T-helper 17 cell (primary cell): ENCODE data around the gene NHS. TPM values are rescaled to one million over a fixed set of nuclear protein-coding genes. Genes with fewer than 3 reads are reported as not detected.
"Not testable (repeated sequence)": the region's sequence is repeated elsewhere in the genome, so short reads cannot be mapped to it uniquely, and the experiment has no call there.

Experiments
- ATAC-seq: fragments of 150-1000 bp; cut with Tn5 transposase; 2 replicates; pipeline ENCODE4 v1.10.0; 2021; ENCODE audit warnings: mild to moderate bottlenecking, moderate library complexity
- DNase-seq, 3 donors: peaks; one replicate each; pipeline versions ENCODE4 v3.0.0 to v3.0.0-alpha.2; 2020 to 2021
- H3K9me3 ChIP-seq: one replicate; pipeline ENCODE4 v1.7.0; 2013; ENCODE audit warnings: low read length, mild to moderate bottlenecking; ENCODE audit not compliant: control insufficient read depth, poor library complexity, severe bottlenecking
- H3K27ac Mint-ChIP-seq: one replicate; pipeline ENCODE4 v1.8.0; 2022; ENCODE audit warnings: mild to moderate bottlenecking, moderate library complexity, mixed read lengths
- H3K27me3 Mint-ChIP-seq: one replicate; pipeline ENCODE4 v1.8.0; 2022; ENCODE audit warnings: mixed read lengths
- H3K36me3 Mint-ChIP-seq: one replicate; pipeline ENCODE4 v1.8.0; 2022; ENCODE audit warnings: low read depth, mixed read lengths
- H3K4me1 Mint-ChIP-seq: one replicate; pipeline ENCODE4 v1.8.0; 2022; ENCODE audit warnings: mild to moderate bottlenecking, mixed read lengths
- H3K4me3 Mint-ChIP-seq: one replicate; pipeline ENCODE4 v1.8.0; 2022; ENCODE audit warnings: mild to moderate bottlenecking, moderate library complexity, mixed read lengths
- total RNA-seq, 4 donors: library from RNA in 2 of 4; stranded (reverse) in 2 of 4; gene quantifications; one replicate each; pipeline ENCODE4 v1.2.3 and lab custom pipeline; 2022 to 2026

The NHS gene
- total RNA-seq, 2 donors from 2014 or later: 0.07 TPM; not detected in 1

- H3K4me1 Mint-ChIP-seq: peaks cover 3% of the 10 kb centered on the region
- H3K27ac Mint-ChIP-seq: no peak overlapping the region
- DNase-seq (no peak), ATAC-seq (no peak)
- no peaks in the 10 kb centered on the region for H3K9me3 ChIP-seq
- peaks cover 9% of the 10 kb centered on the region for H3K27me3 Mint-ChIP-seq
- H3K4me3 Mint-ChIP-seq: no peak overlapping the region
- H3K36me3 Mint-ChIP-seq: no peaks in the 10 kb centered on the region
Observed at GRCh38 chrX:17553469-17553868, 178.5 kb downstream of the NHS start.

GRCh38 chrX:17553961-17554482, 179.0 kb downstream of the NHS start:
- Mint-ChIP-seq H3K27me3 (peaks cover 9% of the 10 kb centered on the region), H3K27ac (no peak overlapping the region), H3K4me1 (peaks cover 3% of the 10 kb centered on the region), H3K4me3 (no peak overlapping the region), H3K36me3 (no peaks in the 10 kb centered on the region)
- ATAC-seq (no peak), DNase-seq (no peak)
- no peaks in the 10 kb centered on the region for H3K9me3 ChIP-seq

GRCh38 chrX:17554914-17555313, 179.9 kb downstream of the NHS start:
- no peaks in the 10 kb centered on the region for H3K4me1 Mint-ChIP-seq
- peaks cover 9% of the 10 kb centered on the region for H3K27me3 Mint-ChIP-seq
- no peaks in the 10 kb centered on the region for H3K9me3 ChIP-seq
- no peaks in the 10 kb centered on the region for H3K36me3 Mint-ChIP-seq
- ATAC-seq (no peak), DNase-seq (no peak)
- H3K4me3 Mint-ChIP-seq: no peak overlapping the region
- H3K27ac Mint-ChIP-seq: no peak overlapping the region

GRCh38 chrX:17555846-17556245, 180.8 kb downstream of the NHS start:
- Mint-ChIP-seq H3K36me3 (no peaks in the 10 kb centered on the region), H3K4me1 (no peaks in the 10 kb centered on the region), H3K27me3 (peaks cover 11% of the 10 kb centered on the region), H3K4me3 (no peak overlapping the region), H3K27ac (no peak overlapping the region)
- no peak for ATAC-seq
- DNase-seq: no peak
- H3K9me3 ChIP-seq: no peaks in the 10 kb centered on the region

GRCh38 chrX:17559728-17560379, 184.9 kb downstream of the NHS start:
- DNase-seq: no peak
- no peak overlapping the region for H3K4me3 Mint-ChIP-seq
- H3K27ac Mint-ChIP-seq: no peak overlapping the region
- ATAC-seq: no peak
- no peaks in the 10 kb centered on the region for H3K9me3 ChIP-seq
- peaks cover 2% of the 10 kb centered on the region for H3K4me1 Mint-ChIP-seq
- no peaks in the 10 kb centered on the region for H3K36me3 Mint-ChIP-seq
- H3K27me3 Mint-ChIP-seq: peaks cover 6% of the 10 kb centered on the region

GRCh38 chrX:17560385-17560784, 185.4 kb downstream of the NHS start:
- Mint-ChIP-seq H3K27ac (no peak overlapping the region), H3K27me3 (peaks cover 6% of the 10 kb centered on the region), H3K4me1 (peaks cover 2% of the 10 kb centered on the region), H3K36me3 (no peaks in the 10 kb centered on the region), H3K4me3 (no peak overlapping the region)
- ATAC-seq (no peak), DNase-seq (no peak)
- H3K9me3 ChIP-seq: no peaks in the 10 kb centered on the region

- peaks cover 4% of the 10 kb centered on the region for H3K4me1 Mint-ChIP-seq
- H3K27me3 Mint-ChIP-seq: peaks cover 6% of the 10 kb centered on the region
- H3K27ac Mint-ChIP-seq: no peak overlapping the region
- H3K36me3 Mint-ChIP-seq: no peaks in the 10 kb centered on the region
- no peak for DNase-seq
- H3K4me3 Mint-ChIP-seq: no peak overlapping the region
- H3K9me3 ChIP-seq: no peaks in the 10 kb centered on the region
- ATAC-seq: no peak
Observed at GRCh38 chrX:17563076-17563475, 188.1 kb downstream of the NHS start.

- H3K4me3 Mint-ChIP-seq: no peak overlapping the region
- H3K9me3 ChIP-seq: no peaks in the 10 kb centered on the region
- no peak for DNase-seq
- ATAC-seq: no peak
- H3K4me1 Mint-ChIP-seq: peaks cover 4% of the 10 kb centered on the region
- H3K36me3 Mint-ChIP-seq: no peaks in the 10 kb centered on the region
- H3K27me3 Mint-ChIP-seq: peaks cover 6% of the 10 kb centered on the region
- H3K27ac Mint-ChIP-seq: no peak overlapping the region
Observed at GRCh38 chrX:17563515-17563914, 188.5 kb downstream of the NHS start.

- no peak overlapping the region for H3K27ac Mint-ChIP-seq
- no peak for DNase-seq
- no peaks in the 10 kb centered on the region for H3K36me3 Mint-ChIP-seq
- no peak overlapping the region for H3K4me3 Mint-ChIP-seq
- H3K27me3 Mint-ChIP-seq: peaks cover 6% of the 10 kb centered on the region
- H3K9me3 ChIP-seq: no peaks in the 10 kb centered on the region
- no peak for ATAC-seq
- peaks cover 4% of the 10 kb centered on the region for H3K4me1 Mint-ChIP-seq
Observed at GRCh38 chrX:17564689-17565409, 189.8 kb downstream of the NHS start.

GRCh38 chrX:17566740-17567139, 191.7 kb downstream of the NHS start:
- ATAC-seq (no peak), DNase-seq (no peak)
- Mint-ChIP-seq H3K27ac (no peak overlapping the region), H3K4me3 (no peak overlapping the region), H3K27me3 (no peaks in the 10 kb centered on the region), H3K4me1 (peaks cover 4% of the 10 kb centered on the region), H3K36me3 (no peaks in the 10 kb centered on the region)
- no peaks in the 10 kb centered on the region for H3K9me3 ChIP-seq

GRCh38 chrX:17567187-17567586, 192.2 kb downstream of the NHS start:
- Mint-ChIP-seq H3K4me3 (no peak overlapping the region), H3K36me3 (no peaks in the 10 kb centered on the region), H3K27me3 (no peaks in the 10 kb centered on the region), H3K27ac (no peak overlapping the region), H3K4me1 (peaks cover 2% of the 10 kb centered on the region)
- no peaks in the 10 kb centered on the region for H3K9me3 ChIP-seq
- no peak for ATAC-seq
- DNase-seq: no peak

GRCh38 chrX:17567821-17568220, 192.8 kb downstream of the NHS start:
- ATAC-seq: no peak
- H3K27me3 Mint-ChIP-seq: no peaks in the 10 kb centered on the region
- no peaks in the 10 kb centered on the region for H3K36me3 Mint-ChIP-seq

GRCh38 chrX:17568804-17569203, 193.8 kb downstream of the NHS start:
- not testable (repeated sequence) for H3K27me3 Mint-ChIP-seq, DNase-seq, H3K27ac Mint-ChIP-seq, H3K4me1 Mint-ChIP-seq, H3K9me3 ChIP-seq, ATAC-seq, H3K4me3 Mint-ChIP-seq, H3K36me3 Mint-ChIP-seq

More at GRCh38 chrX:17567821-17568220, 192.8 kb downstream of the NHS start:
- peaks cover 2% of the 10 kb centered on the region for H3K4me1 Mint-ChIP-seq
- no peak for DNase-seq
- H3K4me3 Mint-ChIP-seq: no peak overlapping the region
- no peak overlapping the region for H3K27ac Mint-ChIP-seq
- no peaks in the 10 kb centered on the region for H3K9me3 ChIP-seq

- H3K9me3 ChIP-seq: no peaks in the 10 kb centered on the region
- no peak for DNase-seq
Observed at GRCh38 chrX:17579026-17579425, 204.0 kb downstream of the NHS start.

More at GRCh38 chrX:17579026-17579425, 204.0 kb downstream of the NHS start:
- H3K4me3 Mint-ChIP-seq: no peak overlapping the region
- no peak overlapping the region for H3K27ac Mint-ChIP-seq
- peaks cover 14% of the 10 kb centered on the region for H3K27me3 Mint-ChIP-seq
- no peaks in the 10 kb centered on the region for H3K36me3 Mint-ChIP-seq
- ATAC-seq: no peak
- H3K4me1 Mint-ChIP-seq: no peaks in the 10 kb centered on the region
